M059J (cell line): ENCODE measurements around the gene OR5K4. TPM values are rescaled to one million over a fixed set of nuclear protein-coding genes. Genes with fewer than 3 reads are reported as not detected.

Experiments
- DNase-seq: peaks from one replicate; pipeline ENCODE4 v3.0.0-alpha.2; 2012; ENCODE audit warnings: low read depth
- total RNA-seq: library from RNA; depleted of rRNA; stranded (reverse); fragments of >200 nt; shearing (Covaris generic); gene quantifications from 2 replicates; pipeline ENCODE4 v1.2.3, GENCODE V29; 2014; rRNA removed

Gene OR5K4, protein sequence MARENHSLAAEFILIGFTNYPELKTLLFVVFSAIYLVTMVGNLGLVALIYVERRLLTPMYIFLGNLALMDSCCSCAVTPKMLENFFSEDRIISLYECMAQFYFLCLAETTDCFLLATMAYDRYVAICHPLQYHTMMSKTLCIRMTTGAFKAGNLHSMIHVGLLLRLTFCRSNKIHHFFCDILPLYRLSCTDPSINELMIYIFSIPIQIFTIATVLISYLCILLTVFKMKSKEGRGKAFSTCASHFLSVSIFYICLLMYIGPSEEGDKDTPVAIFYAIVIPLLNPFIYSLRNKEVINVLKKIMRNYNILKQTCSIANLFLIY
- not detected in 2 replicates for total RNA-seq

DNA sequence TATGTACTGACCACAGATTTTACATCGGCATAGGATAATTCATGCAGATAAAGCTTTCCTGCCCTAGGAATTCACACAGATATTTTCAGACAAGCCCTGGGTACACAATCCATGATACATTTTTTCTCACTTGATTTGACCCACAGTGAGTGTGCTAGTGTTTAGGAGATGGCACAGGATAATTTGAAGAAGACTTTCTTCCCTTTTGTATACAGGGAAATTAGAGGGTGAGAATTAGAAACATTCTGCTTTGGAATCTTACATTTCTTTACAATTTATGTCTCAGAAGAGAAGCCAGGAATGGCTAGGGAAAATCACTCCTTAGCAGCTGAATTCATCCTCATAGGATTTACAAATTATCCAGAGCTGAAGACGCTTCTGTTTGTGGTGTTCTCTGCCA lies at the start of gene OR5K4:
Gene OR5K4, plus strand, starts transcription at position 301 of the 400 bp plus-strand sequence. Its CDS starts 0 bp downstream, at position 301.
- no peak for DNase-seq

GRCh38 chr3:98322101-98322500 lies 31.6 kb upstream of the OR5K4 start:
- no peak for DNase-seq

- DNase-seq = no peak
These were observed 31.0 kb upstream of the OR5K4 start for GRCh38 chr3:98322686-98323085.

GRCh38 chr3:98323425-98323824 lies 30.2 kb upstream of the OR5K4 start:
- no peak for DNase-seq

DNA sequence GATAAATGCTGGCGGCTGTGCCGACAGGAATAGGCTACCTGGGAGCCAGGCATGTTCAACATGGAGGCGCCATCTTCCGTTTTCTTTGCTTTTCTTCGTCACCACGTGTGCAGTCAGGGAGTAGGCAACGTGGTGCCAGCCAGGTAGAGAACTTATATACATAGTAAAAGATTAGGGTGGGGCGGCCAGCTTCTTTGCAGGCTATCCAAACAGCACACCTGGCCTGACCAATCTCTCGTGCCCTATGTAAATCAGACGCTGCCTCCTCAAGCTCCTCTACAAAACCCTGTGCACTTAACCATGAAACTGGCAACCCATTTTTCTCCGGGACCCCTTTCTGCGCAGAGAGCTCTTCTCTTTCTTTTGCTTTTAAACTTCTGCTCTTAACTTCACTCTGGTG lies 28.6 kb upstream of the OR5K4 start:
- no peak for DNase-seq

DNA sequence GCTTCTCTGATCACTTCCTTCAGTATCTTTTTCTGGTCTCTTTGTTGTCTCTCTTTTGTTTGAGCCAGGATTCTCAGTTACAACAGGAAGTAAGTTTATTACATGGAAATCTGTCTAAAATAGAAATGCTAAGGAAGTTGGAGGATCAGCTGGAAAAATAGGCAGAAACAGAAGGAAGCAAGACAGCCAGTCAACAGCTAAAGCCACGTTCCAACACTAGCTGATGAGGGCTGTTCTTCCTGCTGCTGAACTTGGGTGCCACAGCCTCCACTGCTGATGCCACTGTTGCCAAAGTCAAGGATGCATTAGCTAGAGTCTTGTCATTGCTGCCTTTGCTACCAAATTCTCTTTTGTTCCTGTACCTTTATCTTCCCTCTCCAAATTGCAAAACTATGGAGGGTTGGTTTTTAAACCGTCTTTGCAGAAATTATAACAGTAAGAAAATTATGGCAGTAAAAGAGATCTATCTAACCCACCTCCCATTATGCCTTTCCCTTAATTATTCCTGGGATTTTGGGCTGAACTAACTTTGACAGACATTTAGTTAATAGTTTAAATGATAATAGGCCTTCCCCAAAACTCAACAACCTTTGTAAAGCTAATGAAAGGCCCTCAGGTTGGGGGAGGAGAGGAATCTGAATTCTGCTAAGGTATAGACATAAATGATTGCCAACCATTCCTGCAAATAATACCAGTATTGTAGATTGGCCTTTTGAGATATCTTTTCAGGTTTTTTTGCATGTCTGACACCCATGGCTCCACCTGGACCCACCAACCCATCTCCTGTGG lies 27.4 kb upstream of the OR5K4 start:
- peak; percentile 5 for DNase-seq

DNA sequence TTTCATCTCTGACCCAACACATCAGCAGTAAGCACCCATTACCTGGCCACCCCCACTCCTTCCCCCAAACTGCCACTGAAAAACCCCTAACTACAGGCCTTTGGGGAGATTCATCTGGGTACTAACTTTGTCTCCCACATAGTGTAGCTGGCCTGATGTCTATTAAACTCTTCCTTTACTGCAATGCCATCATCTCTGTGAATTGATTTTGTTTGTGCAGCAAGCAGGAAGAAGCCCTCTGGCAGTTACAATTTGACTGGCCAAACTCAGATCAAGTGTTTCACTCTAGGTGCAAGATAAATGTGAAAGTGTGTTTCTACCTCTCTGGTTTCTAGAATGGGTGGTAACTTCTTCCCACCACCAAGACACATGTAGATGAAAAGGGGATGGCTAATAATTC lies 26.7 kb upstream of the OR5K4 start:
- DNase-seq = no peak

GRCh38 chr3:98328933-98329332 lies 24.7 kb upstream of the OR5K4 start:
- DNase-seq = no peak

DNA sequence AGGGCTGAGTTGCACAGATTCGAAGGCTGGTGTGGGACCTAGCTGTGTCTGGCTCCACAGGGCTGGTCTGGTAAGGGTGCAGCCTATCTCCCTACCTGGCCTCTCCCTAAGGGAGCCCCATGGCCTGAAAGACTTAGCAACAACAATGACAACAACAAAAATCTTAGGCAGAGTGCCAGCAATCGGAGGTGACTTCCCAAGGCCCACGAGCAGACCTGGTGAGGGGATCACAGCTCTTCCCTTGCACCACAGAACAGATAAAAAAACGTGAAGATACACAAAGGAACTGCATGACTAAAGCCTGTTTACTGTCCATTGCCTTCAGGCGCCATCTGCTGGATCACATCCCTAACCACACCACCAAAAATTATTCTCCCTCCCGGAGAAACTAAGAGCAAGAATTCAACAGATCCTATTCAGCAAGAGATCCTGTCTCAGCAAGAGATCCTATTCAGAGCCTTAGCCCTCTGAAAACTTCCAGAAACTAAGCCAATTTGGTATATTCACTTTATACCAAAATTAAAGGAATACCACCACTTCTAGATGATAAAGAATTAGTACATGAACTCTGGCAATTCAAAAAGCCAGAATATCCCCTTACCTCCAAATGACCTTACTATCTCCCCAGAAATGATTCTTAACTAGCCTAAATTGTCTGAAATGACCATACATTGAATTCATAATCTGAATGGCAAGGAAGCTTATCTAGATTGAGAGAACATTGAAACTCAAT lies 24.1 kb upstream of the OR5K4 start:
- peak; percentile 65 for DNase-seq

DNA sequence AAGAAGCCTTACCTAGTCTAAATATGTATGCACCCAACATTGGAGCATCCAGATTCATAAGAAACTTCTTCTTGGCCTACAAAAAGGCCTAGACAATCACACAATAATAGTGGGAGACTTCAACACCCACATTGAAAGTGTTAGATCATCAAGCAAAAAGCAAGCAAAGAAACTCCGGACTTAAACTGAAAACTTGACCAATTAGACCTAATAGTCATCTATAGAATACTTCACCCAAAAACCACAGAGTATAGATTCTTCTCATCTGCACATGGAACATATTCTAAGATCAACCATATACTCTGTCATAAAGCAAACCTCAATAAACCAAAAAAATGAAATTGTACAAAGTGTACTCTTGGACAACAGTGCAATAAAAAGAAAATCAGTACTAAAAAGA lies 22.3 kb upstream of the OR5K4 start:
- DNase-seq = no peak

- no peak for DNase-seq
These were observed 19.6 kb upstream of the OR5K4 start for GRCh38 chr3:98333989-98334606.

GRCh38 chr3:98339031-98339430 lies 14.6 kb upstream of the OR5K4 start:
- DNase-seq = no peak

- no peak for DNase-seq
These were observed 11.9 kb upstream of the OR5K4 start for GRCh38 chr3:98341758-98342157.

- DNase-seq = peak; percentile 82
These were observed 9.8 kb upstream of the OR5K4 start for GRCh38 chr3:98343647-98344507.

GRCh38 chr3:98350082-98350481 lies 3.6 kb upstream of the OR5K4 start:
- DNase-seq = no peak

- DNase-seq = no peak
These were observed 5.6 kb downstream of the OR5K4 start for GRCh38 chr3:98359250-98359649.

DNA sequence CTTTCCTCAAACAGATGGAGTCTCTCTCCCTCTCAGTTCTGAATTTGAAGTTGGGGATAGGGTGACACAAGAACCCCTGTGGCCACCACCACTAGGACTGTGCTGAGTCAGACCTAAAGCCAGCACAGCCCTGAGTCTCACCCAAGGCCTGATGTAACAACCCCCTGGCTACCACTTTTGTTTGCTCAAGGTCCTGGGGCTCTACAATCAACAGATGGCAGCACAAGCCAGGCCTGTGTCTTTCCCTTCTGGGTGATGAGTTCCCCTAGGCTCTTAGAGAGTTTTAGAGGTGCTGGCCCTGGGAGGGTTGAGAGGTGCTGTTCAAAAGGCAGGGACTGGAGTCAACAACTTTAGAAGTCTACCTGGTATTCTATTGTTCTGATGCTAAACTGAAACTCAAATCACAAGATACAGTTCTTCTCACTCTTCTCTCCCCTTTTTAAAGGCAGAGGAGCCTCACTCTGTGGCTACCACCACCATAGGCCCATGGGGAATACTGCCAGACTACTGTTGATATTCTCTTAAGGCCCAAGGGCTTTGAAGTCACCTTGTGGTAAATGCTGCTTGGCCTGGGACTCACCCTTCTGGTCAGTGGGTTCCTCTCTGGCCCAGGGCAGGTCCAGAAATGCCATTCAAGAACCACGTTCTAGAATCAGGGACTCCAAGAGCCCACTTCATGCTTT lies 6.5 kb downstream of the OR5K4 start:
- DNase-seq = peak; percentile 40

- DNase-seq = no peak
These were observed 7.0 kb downstream of the OR5K4 start for GRCh38 chr3:98360681-98361080.

DNA sequence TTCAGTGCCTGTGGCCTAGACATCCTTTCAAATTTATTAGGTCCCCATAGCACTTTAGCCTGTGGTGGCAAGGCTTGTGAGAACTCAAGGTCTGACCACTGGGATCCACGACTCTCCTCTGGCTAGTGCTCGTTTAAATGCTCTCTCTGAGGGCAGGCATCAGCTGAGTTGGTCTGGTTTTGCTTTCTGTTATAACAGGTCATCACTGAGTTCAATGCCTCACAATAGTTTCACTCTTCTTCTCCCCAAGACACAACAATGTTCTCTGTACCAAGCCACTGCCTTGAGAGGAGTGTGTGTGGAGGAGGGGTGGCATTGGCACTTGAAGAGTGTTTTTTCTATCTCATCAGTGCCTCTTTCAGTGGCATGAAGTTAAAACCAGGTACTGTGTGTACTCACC lies 7.6 kb downstream of the OR5K4 start:
- DNase-seq = peak; percentile 7

DNA sequence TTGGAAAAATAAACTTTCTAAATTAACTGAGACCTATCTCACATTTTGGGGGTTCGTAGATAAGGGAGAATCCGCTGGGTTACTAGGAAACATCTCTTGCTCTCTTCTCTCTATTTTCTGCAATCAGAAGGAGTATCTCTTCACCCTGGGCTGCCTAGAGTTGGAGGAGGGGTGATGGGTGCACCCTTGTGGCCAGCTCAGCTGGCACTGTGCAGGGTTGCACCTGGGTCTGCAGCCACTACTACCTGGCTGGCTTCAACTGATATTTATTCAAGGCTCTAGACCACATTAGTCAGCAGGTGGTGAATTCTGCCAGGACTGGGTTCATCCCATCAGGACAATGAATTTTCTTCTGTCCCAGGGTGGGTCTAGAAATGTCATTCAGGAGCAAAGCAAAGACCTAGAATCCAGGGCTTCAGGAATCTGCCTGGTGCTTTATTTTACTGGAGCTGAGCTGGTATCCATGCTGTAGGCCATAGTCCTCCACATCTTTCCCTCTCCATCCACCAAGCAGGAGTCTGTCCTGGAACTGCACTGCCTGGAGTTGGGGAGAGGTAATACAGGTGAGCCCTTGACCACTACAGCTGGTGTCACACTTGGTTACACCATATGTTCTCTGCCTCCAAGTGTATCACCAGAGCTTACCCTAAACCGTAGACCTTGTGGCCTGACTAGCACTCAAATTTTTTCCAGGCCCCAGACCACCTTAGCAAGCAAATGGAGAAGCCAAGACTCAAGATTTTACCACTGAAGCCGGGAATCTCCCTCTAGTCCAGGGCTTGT lies 14.0 kb downstream of the OR5K4 start:
- no peak for DNase-seq
